HL-60/S4 treated with retinoic acid at 250 ng/mL for 4 days and 3 days (cell line): Measurements from ENCODE around the gene KLHL26.
"Not testable (repeated sequence)": the region's sequence is repeated elsewhere in the genome, so short reads cannot be mapped to it uniquely, and the experiment has no call there.

Source experiments
- in situ Hi-C: fragments of 300-500 bp; cut with MboI; formaldehyde crosslinking; loops from 2 replicates; pipeline ENCODE4 v1.7.0; 2022; ENCODE audit warnings: low sequenced_read_pairs

KLHL26 gene

DNA sequence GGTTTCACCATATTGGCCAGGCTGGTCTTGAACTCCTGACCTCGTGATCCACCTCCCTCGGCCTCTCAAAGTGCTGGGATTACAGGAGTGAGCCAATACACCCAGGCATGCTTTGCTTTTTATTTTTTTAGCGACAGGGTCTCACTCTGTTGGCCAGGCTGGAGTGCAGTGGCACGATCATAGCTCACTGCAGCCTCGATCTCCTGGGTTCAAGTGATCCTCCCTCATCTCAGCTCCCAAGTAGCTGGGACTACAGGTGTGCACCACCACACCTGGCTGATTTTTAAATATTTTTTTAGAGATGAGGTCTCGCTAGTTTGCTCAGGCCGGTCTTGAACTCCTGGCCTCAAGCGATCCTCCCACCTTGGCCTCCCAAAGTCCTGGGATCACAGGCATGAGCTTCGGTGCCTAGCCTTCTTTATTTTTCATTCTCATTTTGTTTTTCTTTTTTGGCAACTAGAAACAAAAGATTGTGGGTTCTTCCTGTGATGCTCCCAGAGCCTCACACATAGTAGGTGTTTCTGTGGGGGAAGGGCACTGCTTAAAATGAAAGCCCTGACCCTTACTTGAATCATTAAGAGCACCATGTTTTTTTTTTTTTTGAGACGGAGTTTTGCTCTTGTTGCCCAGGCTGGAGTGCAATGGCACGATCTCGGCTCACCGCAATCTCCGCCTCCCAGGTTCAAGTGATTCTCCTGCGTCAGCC is 36.0 kb upstream of the KLHL26 start:
- in situ Hi-C loops = not testable (repeated sequence)

DNA sequence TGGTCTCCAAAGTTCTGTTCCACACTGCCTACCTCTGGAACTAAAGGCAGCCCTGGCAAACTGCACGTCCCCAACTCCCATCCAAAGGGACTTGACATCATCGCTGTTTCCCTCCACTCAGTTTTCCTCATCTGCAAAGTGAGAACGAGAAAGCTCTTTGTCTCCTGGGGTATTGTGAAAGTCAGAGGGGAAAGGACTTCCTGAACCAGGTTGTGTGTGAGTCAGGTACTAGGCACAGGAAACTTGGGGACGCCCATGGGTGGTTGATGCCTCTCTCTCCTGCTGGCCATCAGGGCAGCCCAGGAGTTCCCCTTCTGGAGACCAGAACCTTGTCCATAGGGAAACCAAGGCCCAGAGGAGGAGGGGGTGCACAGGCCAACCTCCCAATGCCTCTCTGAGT is 35.0 kb upstream of the KLHL26 start:
- in situ Hi-C loops = no loop called here

DNA sequence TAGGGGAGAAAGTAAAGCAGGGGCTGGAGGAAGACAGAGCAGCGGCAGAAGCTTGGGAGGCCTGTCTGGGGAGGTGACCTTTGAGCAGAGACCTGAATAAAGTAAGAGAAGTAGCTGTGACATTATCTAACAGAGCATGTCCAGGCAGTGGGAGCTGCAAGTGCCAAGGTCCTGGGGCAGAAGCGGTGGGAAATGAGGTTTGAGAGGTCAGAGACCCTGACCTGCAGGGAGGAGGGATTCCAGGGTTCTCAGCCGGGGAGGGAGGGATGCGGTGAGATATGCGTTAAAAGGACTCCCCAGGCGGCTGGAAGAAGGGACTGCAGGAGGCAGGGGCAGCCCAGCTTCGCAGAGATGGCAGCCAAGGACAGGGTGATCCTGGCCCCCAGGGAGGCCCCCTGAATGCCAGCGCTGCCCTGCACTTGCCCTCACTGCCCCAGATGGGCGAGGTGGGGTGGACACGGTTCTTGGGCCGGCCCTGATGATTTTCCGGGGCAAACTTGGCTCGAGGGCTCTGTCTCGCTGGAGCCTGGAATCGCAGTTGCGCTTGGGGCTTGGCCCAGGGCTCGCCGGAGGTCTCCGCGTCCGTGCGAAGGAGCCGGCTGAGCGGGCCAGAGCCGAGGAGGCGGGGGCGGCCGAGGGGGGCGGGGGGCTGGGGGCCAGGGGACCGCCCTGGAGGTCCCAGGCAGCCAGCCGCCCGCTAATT is 33.4 kb upstream of the KLHL26 start:
- in situ Hi-C loops = no loop called here

DNA sequence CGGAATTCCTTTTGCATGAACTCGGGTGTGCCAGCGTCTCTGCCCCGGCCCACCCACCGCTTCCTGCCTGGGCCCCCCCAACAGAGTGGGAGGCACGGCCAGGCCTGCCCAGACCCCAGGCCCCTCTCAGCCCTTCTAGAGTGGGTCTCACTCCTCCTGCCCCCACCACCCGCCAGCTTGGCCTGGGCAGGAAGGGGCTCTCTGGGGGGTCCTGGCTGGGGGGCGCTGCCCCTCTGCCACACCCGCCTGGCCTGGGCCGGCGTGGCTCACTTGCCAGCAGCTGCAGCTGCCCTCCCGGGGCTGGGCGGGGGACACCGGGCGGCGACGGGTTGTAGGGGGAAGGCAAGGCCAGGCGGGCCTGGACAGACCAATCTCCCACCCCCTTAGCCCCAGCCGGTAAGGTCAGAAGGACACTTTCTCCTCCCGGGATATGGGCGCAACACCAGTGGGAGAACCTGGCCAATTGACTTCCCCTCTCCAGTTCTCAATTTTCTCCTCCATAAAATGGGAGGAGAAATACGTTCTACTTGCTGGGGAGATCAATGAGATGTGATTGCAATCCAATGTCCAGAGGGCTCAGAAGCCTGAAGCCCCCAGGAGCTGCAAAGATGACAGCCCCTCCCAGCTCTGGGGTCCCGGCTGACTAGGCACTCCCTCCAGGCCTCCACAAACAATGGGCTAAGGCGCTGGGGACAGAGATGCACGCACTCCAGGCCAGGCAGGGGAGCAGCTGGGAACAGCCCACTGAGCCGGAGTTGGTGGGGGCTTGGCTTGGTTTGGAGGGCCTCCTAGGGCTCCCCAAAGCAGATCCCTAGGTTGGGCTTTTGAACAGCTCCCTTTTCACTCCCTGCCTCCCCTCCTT is 32.6 kb upstream of the KLHL26 start:
- in situ Hi-C loops = no loop called here

DNA sequence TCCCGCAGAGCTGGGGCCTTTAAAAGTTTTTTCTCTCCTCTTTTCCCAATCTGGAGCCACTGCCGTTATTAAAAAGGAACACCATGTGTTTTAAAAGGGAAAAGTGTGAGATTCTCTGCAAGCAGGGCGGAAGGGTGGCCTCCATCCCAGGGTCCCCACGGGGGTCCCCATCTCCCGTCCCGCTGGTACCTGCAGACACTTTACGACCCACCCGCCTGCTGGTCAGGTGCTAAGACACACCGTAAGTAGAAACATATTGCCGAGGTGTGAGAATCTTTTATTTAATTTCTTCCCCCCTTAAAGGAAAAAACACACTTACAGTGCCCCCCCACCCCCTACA is 32.0 kb upstream of the KLHL26 start:
- in situ Hi-C loops = no loop called here

DNA sequence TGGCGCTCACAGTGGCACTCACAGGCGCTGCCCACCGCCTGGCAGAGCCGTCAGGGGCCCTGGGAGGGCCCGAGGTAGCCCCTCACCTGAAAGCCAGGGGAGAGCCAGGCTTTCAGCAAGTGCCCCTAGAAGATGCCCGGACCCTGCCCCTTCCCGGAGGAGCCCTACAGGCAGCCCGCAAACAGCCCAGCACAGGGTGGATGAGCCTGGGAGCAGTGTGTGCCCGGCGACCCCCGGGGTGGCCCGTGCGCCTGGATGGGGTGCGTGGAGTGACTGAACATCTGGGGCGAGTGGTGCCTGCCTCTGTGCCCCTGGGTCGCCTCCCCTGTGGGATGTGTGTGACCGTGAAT is 31.7 kb upstream of the KLHL26 start:
- in situ Hi-C loops = no loop called here

DNA sequence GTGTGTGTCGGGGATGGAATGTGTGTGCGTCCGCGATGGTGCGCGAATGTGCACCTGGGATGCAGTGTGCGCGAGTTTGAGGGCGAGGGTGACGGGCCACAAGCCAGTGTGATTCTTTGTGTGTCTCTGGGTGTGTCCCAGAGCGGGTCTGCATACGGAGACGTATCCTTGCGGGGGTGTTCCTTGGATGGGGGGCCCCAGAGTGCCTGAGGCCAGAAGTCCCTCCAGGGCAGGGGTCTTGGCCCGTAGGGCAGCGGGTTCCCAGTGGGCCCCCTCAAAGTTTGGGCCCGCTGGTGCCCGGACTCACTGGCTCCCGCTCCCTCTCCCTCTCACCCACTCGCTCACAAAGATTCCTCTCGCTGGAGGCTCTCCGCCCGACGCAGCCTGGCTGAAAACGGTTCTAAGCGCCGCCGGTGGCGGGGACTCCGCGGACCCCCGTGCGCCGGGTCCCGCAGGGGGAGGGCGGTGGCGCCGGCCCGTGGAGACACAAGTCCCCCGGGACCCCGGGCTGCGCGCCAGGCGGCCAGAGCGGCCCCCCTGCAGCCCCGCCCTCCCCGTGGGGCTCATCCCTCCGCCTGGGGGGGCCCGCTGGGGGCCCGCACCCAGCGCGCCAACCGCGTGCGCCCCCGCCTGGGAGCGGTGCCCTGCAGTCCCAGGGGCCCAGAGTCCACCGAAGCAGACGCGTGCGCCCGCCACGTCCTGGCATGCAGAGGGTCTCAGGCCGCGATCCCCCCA is 31.1 kb upstream of the KLHL26 start:
- in situ Hi-C loops = no loop called here

DNA sequence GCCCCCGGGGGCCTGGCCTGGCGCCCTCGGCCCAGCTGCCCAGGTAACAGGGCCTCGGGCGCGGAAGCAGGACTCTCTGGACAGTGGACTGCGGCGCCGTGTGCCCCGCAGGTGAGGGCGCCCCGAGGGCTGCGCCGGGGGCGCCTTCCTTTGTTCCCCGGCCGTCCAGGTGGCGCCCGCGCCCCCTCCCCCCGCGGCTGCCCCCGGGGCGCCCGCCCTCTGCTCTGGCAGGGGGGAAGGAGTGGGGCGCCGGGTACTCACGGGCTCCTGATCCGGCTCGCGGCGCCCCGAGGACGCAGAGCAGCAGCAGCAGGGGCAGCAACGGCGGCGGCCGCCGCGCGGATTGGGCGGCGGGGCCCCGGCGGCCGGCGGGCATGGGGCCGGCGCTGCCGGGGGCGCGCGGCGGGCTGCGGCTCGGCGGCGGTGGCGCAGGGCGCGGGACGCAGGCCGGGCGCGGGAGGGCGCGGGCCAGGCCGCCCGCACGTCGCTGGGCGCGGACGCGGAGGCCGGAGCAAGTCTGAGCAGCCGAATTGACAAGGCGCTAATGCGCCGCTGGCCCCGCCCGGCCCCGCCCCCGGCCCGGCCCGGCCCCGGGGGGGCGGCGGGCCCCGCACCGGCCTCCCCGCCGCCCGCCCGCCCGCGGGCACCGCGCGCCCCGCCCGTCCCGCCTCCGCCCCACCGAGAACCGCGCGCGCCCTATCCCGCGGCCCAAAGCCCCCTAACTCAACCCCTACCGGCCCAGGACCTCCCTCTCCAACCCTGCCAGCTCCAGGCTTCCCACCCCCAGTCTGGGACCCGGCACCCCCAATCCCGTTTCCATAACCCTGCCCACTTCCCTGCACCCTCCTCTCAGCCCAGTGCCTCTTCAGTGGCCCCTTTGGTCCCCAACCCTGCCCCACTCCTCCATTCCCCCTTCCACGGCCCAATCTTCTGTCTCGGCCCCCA is 30.3 kb upstream of the KLHL26 start, which contains the start of gene CRLF1:
TSS of gene CRLF1 (minus strand) at position 519 of the 945 bp plus-strand sequence. CDS start at position 376, 143 bp downstream.
- in situ Hi-C loops = no loop called here

DNA sequence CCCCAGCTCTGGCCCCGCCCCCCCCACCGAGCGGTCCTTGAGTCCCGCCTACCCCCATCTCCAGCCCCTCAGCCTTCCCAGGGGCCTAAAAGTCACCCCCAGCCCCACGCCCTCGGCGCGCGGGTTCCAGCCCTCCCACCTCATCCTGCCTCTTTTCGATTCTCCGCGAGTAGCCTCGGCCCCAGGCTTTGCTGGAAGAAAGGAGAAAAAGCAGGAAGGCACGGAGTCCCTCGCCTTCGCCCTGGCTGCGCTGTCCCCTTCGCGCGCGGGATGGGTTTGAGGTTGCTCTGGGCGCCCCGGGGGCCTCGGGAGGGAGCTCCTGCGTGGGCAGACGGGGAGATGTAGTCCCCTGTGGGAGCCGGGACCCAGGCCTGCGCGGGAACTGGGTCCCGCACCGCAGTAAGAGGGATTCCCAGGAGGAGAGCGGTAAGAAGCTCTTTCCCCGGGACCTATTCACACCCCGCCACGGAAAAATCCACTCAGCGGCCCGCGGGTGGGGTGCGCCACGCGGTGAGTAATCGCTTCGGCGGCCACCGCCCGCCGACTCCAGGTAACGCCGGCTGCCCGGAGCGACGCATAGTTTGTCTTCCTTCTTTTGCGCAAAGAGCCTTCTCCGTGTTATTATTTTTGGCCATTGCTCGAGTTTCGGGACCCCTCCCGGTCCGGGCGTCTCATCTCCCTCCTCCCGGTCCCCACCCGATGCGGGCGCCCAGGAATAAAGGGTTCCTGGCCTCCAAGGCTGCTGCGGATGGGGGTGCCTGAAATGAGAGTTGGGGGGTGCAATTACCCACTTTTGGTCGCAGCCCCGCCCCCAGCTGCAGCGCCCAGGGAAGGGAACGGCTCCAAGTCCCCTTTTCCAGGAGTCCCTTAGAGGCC is 29.4 kb upstream of the KLHL26 start:
- in situ Hi-C loops = no loop called here

DNA sequence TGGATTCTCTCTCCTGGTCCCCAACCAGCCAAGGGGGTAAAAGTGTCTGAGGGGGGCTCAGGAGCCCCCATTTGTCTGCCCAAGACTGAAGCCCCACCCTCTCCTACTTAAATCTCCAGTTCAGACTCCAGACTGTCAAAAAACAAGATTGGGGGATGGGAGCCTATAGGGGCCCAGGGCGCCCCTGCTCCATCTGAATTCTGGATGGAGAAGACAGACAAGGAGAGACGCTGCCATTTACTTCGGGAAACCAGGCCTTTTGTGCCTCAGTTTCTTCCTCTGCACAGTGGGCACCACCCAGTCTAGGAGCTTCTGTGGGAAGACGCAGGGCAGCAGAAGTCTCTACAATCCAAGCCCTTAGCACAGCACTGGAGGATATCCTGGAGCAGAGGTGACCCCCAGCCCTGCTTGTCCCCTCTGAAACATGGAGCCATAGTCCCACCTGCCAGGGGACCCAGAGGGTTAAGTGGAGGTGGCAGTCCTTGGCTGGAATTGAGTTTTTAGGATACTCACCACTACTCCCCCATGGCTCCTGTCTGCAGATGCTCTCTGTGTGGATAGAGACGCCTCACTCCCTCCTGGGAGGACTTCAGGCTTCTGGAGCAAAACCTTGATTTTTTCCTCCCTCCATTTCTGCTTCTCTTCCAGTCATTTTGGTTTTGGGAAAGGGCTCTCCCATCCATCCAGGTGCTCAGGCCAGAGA is 28.6 kb upstream of the KLHL26 start:
- in situ Hi-C loops = no loop called here

DNA sequence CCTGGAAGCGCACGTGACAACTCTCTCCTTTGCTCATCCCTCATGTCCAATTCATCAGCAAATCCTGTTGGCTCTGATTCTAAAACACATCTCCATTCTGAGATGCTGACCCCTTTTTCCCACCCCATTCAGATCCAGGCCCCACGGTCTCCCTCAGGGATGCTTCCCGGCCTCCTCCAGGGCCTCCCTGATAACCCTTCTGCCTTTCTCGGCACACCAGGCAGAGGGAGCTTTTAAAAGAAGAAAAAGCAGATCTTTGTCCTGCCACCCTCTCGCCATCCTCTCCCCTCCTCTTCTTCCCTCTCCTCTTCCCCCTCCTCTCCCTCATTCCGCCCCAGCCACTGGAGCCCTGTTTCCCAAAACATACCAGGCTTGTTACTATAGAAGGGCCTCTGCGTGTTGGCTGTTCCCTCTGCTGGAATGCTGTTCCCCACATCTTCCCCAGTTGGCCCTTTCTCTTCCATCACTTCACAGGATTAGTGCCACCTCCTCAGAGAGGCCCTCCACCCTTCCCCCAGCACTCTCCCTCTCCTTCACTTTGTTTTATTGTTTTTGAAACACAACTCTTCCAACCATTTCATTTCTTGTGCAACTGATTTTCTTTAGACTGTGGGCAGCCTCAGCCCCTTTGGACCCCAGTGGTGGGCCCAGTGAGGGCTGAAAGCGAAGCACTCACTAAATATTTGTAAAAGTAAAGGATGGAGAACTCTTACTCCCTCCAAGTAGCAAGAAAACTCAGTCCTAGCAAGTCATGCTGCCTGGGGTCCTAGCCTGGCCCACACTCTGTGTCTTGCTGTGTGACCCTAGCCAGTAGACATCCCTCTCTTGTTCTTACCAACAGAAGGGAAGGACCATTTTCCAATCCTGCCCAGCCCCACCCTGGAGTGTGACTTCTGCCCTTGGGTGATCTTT is 27.8 kb upstream of the KLHL26 start:
- in situ Hi-C loops = no loop called here

DNA sequence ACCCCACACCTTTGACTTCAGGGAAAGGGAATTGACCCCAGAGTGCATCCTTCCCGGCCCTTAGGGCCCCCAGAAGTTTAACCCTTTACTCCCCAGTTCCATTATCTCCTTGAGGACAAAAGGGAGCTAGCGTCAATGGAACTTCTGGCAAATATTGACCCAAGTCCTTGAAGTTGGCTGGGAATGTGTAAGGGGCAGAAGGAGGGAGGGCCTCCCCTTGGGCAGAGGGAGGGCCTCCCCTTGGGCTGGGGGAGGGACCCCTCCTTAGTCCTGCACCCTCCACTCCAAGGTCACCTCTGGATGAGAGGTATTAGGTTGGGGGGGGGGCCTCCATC is 27.1 kb upstream of the KLHL26 start:
- in situ Hi-C loops = no loop called here

DNA sequence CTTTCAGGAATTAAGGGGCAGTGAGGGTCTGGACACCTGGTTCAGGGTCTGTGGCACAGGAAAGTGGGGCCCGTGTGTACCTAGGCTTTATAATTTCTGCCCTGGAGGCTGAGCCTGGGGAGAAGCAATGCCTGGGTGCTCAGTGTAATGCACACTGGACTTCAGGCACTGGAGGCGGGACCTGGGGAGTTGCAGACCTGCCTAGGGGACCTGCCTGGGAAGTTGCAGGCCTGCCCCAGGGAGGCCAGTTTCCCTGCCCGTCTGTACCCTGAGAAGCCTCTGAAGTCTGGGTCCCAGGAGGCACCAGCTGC is 26.6 kb upstream of the KLHL26 start:
- in situ Hi-C loops = no loop called here

DNA sequence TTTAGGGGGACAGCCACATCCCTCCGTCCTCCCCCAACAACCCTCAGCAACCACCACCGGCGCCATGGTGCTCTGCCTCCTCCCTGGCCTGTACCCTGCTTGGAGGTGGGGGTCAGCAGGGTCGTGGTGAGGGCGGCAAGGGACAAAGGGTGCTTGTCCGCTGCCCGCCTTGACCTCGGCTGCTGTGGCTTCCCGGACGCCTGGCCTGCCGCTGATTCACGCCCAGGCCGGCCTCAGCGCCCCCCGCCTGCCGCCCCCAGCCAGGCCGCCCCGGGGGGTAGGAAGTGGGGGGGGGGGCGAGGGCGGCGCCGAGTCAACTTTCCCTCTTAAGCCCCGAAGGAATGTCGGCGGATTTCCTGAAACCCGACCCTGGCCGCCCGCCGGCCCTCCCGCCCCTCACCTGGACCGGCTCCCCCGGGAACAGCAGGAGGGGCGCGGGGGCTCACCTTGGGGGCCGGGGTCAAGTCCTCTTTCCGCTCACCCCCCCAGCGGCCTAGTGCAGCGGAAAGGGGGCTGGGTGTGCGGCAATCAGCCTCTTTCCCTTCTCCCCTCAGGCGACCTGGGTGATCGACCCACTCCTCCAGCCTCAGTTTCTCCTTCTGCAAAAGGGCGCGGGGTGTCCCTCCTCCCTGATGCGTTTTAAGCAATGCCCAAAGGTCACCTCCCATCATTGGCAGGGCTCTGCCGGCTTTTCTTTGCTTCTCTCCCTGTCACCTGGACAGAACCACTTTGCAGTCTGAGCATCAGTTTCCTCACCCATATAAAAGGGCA is 26.1 kb upstream of the KLHL26 start:
- in situ Hi-C loops = no loop called here

DNA sequence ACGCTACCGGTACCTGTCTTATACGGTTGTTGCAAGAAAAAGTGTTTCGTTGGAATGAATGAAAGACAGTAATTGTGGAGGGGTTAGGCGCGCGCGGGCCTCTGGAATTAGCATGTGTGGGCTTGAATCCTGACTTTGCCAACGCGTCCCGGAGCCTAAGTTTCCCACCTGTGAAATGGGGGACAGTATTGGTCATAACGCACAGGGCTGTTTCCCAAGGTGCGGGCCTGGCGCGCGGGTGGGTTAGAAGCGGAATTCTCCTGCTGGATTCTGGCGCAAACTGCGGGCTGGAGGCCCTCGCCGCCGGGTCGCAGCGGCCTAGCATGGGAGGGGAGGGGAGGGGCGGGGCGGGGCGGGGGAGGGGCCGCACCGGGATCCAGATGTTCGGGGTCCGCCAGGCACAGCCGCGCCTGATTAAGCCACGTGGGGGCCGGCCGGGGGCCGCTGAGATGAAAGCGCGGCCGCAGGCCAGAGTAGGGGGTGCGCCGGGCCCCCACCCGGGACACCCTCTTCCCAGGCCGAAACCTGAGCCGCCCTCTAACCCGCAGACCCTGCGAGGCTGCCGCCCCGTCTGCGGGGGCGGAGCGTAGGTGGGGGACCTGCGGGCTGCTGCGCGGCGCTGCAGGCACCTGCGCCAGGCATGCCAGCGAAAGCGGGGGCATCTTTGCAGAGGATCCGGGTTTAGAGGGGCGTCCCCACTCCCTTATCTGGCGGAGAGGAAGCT is 25.3 kb upstream of the KLHL26 start:
- in situ Hi-C loops = no loop called here

DNA sequence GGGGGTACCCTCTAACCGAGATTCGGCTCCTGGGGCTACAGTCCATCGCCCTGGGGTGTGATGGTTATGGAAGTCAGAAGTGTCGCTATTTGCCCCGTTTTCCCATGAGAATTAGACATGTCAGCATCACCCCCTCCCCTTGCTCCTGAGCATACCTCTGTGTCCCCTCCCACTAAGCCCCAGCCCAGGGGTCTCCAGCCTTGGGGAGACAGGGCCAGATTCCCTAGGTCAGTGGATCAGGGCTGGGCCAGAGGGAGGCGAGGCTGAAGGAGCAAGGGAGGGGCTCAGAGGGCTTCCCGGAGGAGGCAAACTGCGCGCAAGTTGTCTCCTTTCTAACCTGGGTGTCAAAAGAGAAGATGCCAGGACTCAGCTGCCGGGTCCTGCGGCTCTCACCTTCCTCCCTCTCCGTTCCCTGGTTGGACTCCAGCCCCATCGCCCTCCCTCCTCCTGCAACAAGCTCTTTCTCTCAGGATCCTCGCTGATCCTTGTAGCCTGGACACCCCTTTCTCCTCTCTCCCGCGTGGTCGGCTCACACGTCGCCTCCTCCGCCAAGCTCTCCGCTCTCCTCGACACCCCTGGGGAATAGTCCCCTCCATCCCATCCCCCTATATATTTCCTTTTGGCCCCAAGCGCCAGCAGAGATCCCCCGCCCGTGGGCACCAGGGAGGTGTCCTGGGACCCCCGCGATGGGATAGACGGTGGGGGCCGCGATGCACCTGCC is 24.6 kb upstream of the KLHL26 start:
- in situ Hi-C loops = no loop called here
